ENCODE results near the gene AP5Z1. TPM values are rescaled to one million over a fixed set of nuclear protein-coding genes. Genes with fewer than 3 reads are reported as not detected.

Gene AP5Z1
- polyA plus RNA-seq, 2 of the 4 experiments (the other 2 are of a cell fraction) = 6.8 to 21.8 TPM

DNA sequence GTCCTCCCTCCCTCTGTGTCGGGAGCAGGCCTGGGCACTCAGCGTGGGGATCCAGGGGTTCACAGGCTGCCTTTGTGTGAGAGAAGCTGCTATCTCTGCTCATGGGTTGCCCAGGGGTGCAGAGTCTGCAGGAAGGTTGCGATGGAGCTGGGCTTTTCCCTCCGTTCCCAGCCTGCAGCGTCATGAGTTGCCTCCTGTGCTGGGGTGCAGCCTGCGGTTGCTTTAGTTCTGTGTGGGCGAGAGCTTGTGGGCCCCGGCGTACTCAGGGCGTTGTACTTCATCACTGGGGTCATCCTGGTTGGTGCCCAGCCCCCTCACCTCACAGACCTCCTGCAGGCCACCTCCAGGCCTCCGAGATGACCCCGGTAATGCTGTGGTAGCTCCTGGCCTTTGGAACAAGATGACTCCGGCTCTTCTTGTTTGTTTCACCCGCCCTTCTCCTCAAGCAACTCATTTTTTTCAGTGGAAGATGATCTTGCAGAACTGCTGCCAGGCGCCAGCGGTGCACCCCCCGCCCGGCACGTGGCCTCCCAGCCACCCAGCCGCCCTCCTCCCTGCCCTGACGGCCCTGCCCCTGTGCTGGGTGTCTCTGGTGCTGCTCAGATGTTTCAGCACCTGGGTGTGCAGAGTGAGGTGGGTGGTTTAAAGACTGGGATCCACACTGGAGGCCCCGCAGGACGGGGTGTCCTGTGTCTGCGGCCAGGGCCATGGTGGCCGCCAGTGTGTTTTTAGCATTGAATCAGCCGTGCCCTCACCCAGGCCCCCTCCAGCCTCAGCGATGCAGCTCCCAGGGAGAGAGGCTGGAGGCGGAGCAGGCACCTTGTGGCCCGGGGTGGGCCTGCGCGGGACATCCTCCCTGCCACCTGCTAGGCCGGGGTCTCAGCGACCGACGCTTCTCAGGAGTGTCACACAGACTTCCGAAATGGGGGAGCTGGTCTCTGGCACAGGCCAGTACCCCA is 7.2 kb downstream of the AP5Z1 start:
- ChIA-PET POLR2A (no interaction called here), CTCF (interaction anchor here (1.3 to 2.0 kb wide), 3 partner anchors 9 to 392 kb away, joined by 3 to 13 read pairs (median 3); no protein-coding TSS in a partner anchor)
- FAIRE-seq (no peak), DNase-seq (ENCODE audit: low read depth in 1 of 2, low spot score in 1 of 2) (no peak), ATAC-seq (no peak)
- Histone ChIP-seq H3K27ac (no peak overlapping the region), H3K9me3 (no peaks in the 10 kb centered on the region), H3K4me3 (no peak overlapping the region), H3K4me2 (no peak overlapping the region), H3K4me1 (no peaks in the 10 kb centered on the region)
- TF ChIP-seq JUNB (IDR thresholded peaks at IDR 0.05) (no peak), EP300 (IDR thresholded peaks at IDR 0.05) (no peak), EHF (CRISPR knock-in tag; IDR thresholded peaks at IDR 0.05) (no peak), BHLHE40 (IDR thresholded peaks at IDR 0.05; ENCODE audit: low read depth, low read length) (no peak), TP53 (CRISPR knock-in tag; IDR thresholded peaks at IDR 0.05) (no peak), HDAC2 (IDR thresholded peaks at IDR 0.05) (no peak), HOXA7 (CRISPR knock-in tag; IDR thresholded peaks at IDR 0.05) (no peak), KDM5A (IDR thresholded peaks at IDR 0.05) (no peak), RAD21 (conservative IDR thresholded peaks at IDR 0.05 in 1 of 2, IDR thresholded peaks at IDR 0.05 in 1 of 2) (no peak), HEYL (CRISPR knock-in tag; IDR thresholded peaks at IDR 0.05) (no peak), POLR2A (IDR thresholded peaks at IDR 0.05; ENCODE audit: low read length) (no peak)
- TF ChIP-seq, protein P1, sequence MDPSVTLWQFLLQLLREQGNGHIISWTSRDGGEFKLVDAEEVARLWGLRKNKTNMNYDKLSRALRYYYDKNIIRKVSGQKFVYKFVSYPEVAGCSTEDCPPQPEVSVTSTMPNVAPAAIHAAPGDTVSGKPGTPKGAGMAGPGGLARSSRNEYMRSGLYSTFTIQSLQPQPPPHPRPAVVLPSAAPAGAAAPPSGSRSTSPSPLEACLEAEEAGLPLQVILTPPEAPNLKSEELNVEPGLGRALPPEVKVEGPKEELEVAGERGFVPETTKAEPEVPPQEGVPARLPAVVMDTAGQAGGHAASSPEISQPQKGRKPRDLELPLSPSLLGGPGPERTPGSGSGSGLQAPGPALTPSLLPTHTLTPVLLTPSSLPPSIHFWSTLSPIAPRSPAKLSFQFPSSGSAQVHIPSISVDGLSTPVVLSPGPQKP (IDR thresholded peaks at IDR 0.05; ENCODE audit: low read depth, low read length) = no peak
- TF ChIP-seq, protein P2, sequence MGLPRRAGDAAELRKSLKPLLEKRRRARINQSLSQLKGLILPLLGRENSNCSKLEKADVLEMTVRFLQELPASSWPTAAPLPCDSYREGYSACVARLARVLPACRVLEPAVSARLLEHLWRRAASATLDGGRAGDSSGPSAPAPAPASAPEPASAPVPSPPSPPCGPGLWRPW (IDR thresholded peaks at IDR 0.05) = no peak
- TF ChIP-seq, protein P3, sequence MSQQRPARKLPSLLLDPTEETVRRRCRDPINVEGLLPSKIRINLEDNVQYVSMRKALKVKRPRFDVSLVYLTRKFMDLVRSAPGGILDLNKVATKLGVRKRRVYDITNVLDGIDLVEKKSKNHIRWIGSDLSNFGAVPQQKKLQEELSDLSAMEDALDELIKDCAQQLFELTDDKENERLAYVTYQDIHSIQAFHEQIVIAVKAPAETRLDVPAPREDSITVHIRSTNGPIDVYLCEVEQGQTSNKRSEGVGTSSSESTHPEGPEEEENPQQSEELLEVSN (IDR thresholded peaks at IDR 0.05; ENCODE audit: borderline replicate concordance, low read depth) = no peak
- 92% methylated on average over 29 of the region's 36 CpGs for WGBS (ENCODE audit: missing lambda C conversion rate)

DNA sequence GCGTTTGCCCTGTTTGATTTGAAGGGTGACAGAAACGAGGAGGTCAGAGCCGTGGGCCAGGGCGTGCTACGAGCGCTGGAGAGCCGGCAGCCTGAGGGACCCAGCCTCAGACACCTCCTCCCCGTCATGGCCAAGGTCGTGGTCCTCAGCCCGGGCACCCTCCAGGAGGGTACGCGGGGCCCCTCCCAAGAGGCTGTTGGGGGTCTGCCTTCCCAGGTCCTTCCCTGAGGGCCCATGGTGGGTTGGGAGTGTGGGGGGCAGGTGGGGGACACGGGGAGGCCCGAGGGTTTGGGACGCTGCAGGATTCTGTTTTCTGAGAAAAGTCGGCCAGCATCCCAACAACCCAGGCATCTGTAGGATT is 7.8 kb downstream of the AP5Z1 start:
- FAIRE-seq (no peak), ATAC-seq (no peak), DNase-seq (ENCODE audit: low read depth in 1 of 2, low spot score in 1 of 2) (no peak)
- ChIA-PET POLR2A (no interaction called here), CTCF (interaction anchor here (0.9 to 2.8 kb wide), 3 partner anchors 15 to 387 kb away, joined by 3 to 12 read pairs (median 3); no protein-coding TSS in a partner anchor)
- Histone ChIP-seq H3K9me3 (no peaks in the 10 kb centered on the region), H3K27ac (no peak overlapping the region), H3K4me3 (no peak overlapping the region), H3K4me2 (no peak overlapping the region), H3K4me1 (no peaks in the 10 kb centered on the region)
- 91% methylated on average over 14 of the region's 16 CpGs for WGBS (ENCODE audit: missing lambda C conversion rate)
- no peak for TF ChIP-seq FOSL2 (IDR thresholded peaks at IDR 0.05)
- TF ChIP-seq FOSL2 (CRISPR knock-in tag; IDR thresholded peaks at IDR 0.05) = no peak
- TF ChIP-seq EP300 (IDR thresholded peaks at IDR 0.05) = no peak
- TF ChIP-seq, protein P4, sequence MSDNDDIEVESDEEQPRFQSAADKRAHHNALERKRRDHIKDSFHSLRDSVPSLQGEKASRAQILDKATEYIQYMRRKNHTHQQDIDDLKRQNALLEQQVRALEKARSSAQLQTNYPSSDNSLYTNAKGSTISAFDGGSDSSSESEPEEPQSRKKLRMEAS (IDR thresholded peaks at IDR 0.05) = no peak
- no peak for TF ChIP-seq ZFP36 (IDR thresholded peaks at IDR 0.05; ENCODE audit: borderline replicate concordance, partially characterized antibody)
- no peak for TF ChIP-seq RCOR1 (IDR thresholded peaks at IDR 0.05; ENCODE audit: low read depth, low read length)
- TF ChIP-seq HOXA7 (CRISPR knock-in tag; IDR thresholded peaks at IDR 0.05) = no peak

DNA sequence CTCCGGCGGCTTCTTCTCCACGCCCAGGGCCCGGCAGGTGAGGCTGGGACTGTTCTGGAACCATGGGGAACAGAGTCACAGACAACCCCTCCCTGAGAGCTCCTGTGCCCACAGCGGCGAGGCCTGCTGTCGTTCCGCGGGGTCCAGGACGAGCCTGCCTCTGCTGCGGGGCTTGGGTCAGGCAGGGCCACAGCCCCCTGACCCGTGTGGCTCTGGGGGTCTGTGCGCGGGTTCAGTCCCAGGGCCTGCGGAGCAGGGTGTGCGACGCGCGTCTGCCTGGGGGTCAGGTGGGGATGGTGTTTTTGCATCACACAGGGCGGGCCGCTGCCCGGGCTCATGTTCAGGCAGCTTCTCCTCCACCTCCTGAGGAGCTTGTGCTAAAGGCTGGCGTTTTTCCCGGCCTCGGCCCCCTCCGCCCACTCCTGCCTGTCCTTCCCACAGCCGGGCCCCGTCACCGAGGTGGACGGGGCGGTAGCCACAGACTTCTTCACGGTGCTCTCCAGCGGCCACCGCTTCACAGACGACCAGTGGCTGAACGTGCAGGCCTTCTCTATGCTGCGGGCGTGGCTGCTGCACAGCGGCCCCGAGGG is 8.4 kb downstream of the AP5Z1 start:
- ChIA-PET CTCF (interaction anchor here (0.9 to 2.8 kb wide), 4 partner anchors 15 to 386 kb away, joined by 3 to 12 read pairs (median 6); partner anchors contain the start of gene RADIL), POLR2A (no interaction called here)
- WGBS (ENCODE audit: missing lambda C conversion rate) = 92% methylated on average over 27 of the region's 40 CpGs
- TF ChIP-seq, protein P5, sequence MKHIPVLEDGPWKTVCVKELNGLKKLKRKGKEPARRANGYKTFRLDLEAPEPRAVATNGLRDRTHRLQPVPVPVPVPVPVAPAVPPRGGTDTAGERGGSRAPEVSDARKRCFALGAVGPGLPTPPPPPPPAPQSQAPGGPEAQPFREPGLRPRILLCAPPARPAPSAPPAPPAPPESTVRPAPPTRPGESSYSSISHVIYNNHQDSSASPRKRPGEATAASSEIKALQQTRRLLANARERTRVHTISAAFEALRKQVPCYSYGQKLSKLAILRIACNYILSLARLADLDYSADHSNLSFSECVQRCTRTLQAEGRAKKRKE (CRISPR knock-in tag; IDR thresholded peaks at IDR 0.05; ENCODE audit: low read depth) = no peak
- TF ChIP-seq NFE2L2 (conservative IDR thresholded peaks at IDR 0.05; ENCODE audit: low read length) (no peak), ZC3H11A (IDR thresholded peaks at IDR 0.05) (no peak), EHF (CRISPR knock-in tag; IDR thresholded peaks at IDR 0.05) (no peak), CBX8 (IDR thresholded peaks at IDR 0.05) (no peak)
- ATAC-seq = no peak
- H3K4me1 ChIP-seq = no peaks in the 10 kb centered on the region
- no peak overlapping the region for H3K27ac ChIP-seq
- H3K4me3 ChIP-seq = no peak overlapping the region
- no peak for FAIRE-seq
- H3K9me3 ChIP-seq = no peaks in the 10 kb centered on the region
- DNase-seq (ENCODE audit: low read depth in 1 of 2, low spot score in 1 of 2) = no peak
- no peak overlapping the region for H3K4me2 ChIP-seq
